Astrocyte (in vitro differentiated cells and primary cell): Measurements from ENCODE around the gene RASL10B. TPM values are rescaled to one million over a fixed set of nuclear protein-coding genes. Genes with fewer than 3 reads are reported as not detected.
"Not testable (repeated sequence)": the region's sequence is repeated elsewhere in the genome, so short reads cannot be mapped to it uniquely, and the experiment has no call there.

Source experiments
- DNase-seq: peaks from one replicate; pipeline ENCODE4 v3.0.0-alpha.2; 2010; ENCODE audit warnings: low read depth
- FAIRE-seq: peaks from 2 replicates; lab custom pipeline; 2011; peaks lifted over from hg19 to GRCh38; lab: Jason Lieb, UNC
- H2AFZ ChIP-seq: 2 replicates; pipeline ENCODE4 v1.6.0; 2012; ENCODE audit warnings: low read depth, low read length, inconsistent platforms
- H3K27ac ChIP-seq: 2 replicates; pipeline ENCODE4 v1.5.1; 2011; ENCODE audit warnings: low read depth, low read length, inconsistent platforms
- H3K27me3 ChIP-seq: 2 replicates; pipeline ENCODE4 v1.6.0; 2011; ENCODE audit warnings: low read length, inconsistent platforms; ENCODE audit not compliant: insufficient read depth
- H3K36me3 ChIP-seq: 2 replicates; pipeline ENCODE4 v1.5.1; 2011; ENCODE audit warnings: low read length, inconsistent platforms; ENCODE audit not compliant: insufficient read depth
- H3K4me1 ChIP-seq: 2 replicates; pipeline ENCODE4 v1.5.1; 2011; ENCODE audit warnings: low read length, inconsistent platforms; ENCODE audit not compliant: insufficient read depth
- H3K4me2 ChIP-seq: 2 replicates; pipeline ENCODE4 v1.6.0; 2012; ENCODE audit warnings: low read length, inconsistent platforms
- H3K4me3 ChIP-seq: 2 replicates; pipeline ENCODE4 v1.5.1; 2011; ENCODE audit warnings: low read depth, mild to moderate bottlenecking, low read length, inconsistent platforms; ENCODE audit not compliant: insufficient read depth
- H3K79me2 ChIP-seq: 2 replicates; pipeline ENCODE4 v1.6.0; 2012; ENCODE audit warnings: mild to moderate bottlenecking, low read length, inconsistent platforms; ENCODE audit not compliant: insufficient read depth
- H3K9ac ChIP-seq: 2 replicates; pipeline ENCODE4 v1.6.0; 2012; ENCODE audit warnings: mild to moderate bottlenecking, low read length, inconsistent platforms
- H3K9me3 ChIP-seq: 2 replicates; pipeline ENCODE4 v1.5.1; 2012; ENCODE audit warnings: low read depth, mild to moderate bottlenecking, low read length, inconsistent platforms; ENCODE audit not compliant: insufficient read depth
- H4K20me1 ChIP-seq: 2 replicates; pipeline ENCODE4 v1.6.0; 2012; ENCODE audit warnings: low read length, inconsistent platforms; ENCODE audit not compliant: insufficient read depth
- H3K27ac Mint-ChIP-seq: one replicate; pipeline ENCODE4 v1.8.0; 2021; ENCODE audit warnings: mild to moderate bottlenecking, mixed read lengths; ENCODE audit not compliant: unreplicated experiment
- H3K27me3 Mint-ChIP-seq: one replicate; pipeline ENCODE4 v1.8.0; 2021; ENCODE audit warnings: low read depth, mixed read lengths; ENCODE audit not compliant: unreplicated experiment
- H3K36me3 Mint-ChIP-seq: one replicate; pipeline ENCODE4 v1.8.0; 2021; ENCODE audit warnings: low read depth, mixed read lengths; ENCODE audit not compliant: unreplicated experiment
- H3K4me1 Mint-ChIP-seq: one replicate; pipeline ENCODE4 v1.8.0; 2021; ENCODE audit warnings: low read depth, mixed read lengths; ENCODE audit not compliant: unreplicated experiment
- H3K4me3 Mint-ChIP-seq: one replicate; pipeline ENCODE4 v1.8.0; 2021; ENCODE audit warnings: mild to moderate bottlenecking, moderate library complexity, mixed read lengths; ENCODE audit not compliant: unreplicated experiment
- H3K9me3 Mint-ChIP-seq: one replicate; pipeline ENCODE4 v1.8.0; 2021; ENCODE audit warnings: mild to moderate bottlenecking, mixed read lengths; ENCODE audit not compliant: unreplicated experiment
- EZH2 ChIP-seq: IDR thresholded peaks from 2 replicates; pipeline ENCODE4 v1.6.1; 2012; ENCODE audit warnings: mild to moderate bottlenecking, low read length, inconsistent platforms; ENCODE audit not compliant: insufficient read depth
- total RNA-seq: library from RNA; stranded (reverse); gene quantifications from 2 replicates; pipeline ENCODE4 v1.2.1, GENCODE V29; 2021
- TF ChIP-seq, protein P1 (sequence below): IDR thresholded peaks from 2 replicates; pipeline ENCODE4 v1.5.1; 2011; ENCODE audit warnings: low read depth, mild to moderate bottlenecking, inconsistent platforms, low read length, moderate library complexity; ENCODE audit not compliant: insufficient read depth

RASL10B gene
- total RNA-seq, 1 donor from 2014 or later: 21.7 TPM

DNA sequence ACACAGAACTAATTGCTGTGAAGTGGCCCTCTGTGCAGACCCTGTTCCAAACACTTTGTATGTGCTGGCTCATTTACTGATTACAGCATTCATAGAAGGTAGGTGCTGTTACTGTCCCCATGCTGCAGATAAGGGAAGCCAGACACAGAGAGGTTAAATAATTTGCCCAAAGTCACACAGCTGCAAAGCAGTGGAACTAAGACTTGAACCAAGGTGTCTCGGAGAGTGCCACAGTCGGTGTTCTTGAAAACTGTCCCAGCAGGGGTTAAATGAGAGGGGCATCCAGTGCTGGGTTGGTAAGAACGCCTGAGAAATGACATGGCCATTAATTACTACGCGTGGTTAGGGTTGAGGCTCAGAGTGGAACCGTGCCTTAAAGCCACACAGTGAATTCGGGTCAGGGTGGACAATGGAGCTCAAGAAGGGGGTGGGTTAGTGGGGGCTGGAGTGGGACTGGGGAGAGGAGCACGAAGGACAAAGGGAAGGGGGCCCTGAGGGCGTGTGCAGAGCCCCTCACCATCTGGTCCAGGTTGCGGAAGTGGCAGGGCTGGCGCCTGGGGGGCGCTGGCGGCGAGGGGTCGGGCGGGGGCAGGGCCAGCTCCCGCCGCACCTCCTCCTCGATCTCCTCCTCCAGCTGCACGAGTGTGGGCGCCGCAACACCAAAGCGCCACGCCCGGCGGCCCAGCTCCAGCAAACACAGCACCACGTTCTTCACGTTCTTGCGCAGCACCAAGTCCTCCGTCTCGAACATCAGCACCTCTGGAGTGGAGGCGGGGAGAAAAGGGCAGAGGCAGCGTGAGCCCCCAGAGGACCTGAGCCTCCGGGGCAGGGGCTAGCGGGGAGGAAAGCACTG, 18.3 kb downstream of the RASL10B start:
- DNase-seq: no peak
- Histone ChIP-seq H2AFZ (no peak overlapping the region), H3K4me2 (peak overlapping the region; percentile 64), H3K27ac (no peak overlapping the region), H3K79me2 (no peaks in the 10 kb centered on the region), H3K27me3 (peaks cover 14% of the 10 kb centered on the region), H3K9ac (no peak overlapping the region), H3K36me3 (no peaks in the 10 kb centered on the region), H4K20me1 (no peaks in the 10 kb centered on the region), H3K4me1 (peaks cover 6% of the 10 kb centered on the region), H3K9me3 (no peaks in the 10 kb centered on the region), H3K4me3 (no peak overlapping the region)
- H3K4me3 Mint-ChIP-seq: no peak overlapping the region
- H3K4me1 Mint-ChIP-seq: no peaks in the 10 kb centered on the region
- H3K9me3 Mint-ChIP-seq: no peaks in the 10 kb centered on the region
- no peak overlapping the region for H3K27ac Mint-ChIP-seq
- H3K27me3 Mint-ChIP-seq: peaks cover 44% of the 10 kb centered on the region
- FAIRE-seq: no peak
- TF ChIP-seq EZH2: peak; percentile 64
- TF ChIP-seq, protein P1, sequence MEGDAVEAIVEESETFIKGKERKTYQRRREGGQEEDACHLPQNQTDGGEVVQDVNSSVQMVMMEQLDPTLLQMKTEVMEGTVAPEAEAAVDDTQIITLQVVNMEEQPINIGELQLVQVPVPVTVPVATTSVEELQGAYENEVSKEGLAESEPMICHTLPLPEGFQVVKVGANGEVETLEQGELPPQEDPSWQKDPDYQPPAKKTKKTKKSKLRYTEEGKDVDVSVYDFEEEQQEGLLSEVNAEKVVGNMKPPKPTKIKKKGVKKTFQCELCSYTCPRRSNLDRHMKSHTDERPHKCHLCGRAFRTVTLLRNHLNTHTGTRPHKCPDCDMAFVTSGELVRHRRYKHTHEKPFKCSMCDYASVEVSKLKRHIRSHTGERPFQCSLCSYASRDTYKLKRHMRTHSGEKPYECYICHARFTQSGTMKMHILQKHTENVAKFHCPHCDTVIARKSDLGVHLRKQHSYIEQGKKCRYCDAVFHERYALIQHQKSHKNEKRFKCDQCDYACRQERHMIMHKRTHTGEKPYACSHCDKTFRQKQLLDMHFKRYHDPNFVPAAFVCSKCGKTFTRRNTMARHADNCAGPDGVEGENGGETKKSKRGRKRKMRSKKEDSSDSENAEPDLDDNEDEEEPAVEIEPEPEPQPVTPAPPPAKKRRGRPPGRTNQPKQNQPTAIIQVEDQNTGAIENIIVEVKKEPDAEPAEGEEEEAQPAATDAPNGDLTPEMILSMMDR: no peak
- H3K36me3 Mint-ChIP-seq: no peaks in the 10 kb centered on the region

DNA sequence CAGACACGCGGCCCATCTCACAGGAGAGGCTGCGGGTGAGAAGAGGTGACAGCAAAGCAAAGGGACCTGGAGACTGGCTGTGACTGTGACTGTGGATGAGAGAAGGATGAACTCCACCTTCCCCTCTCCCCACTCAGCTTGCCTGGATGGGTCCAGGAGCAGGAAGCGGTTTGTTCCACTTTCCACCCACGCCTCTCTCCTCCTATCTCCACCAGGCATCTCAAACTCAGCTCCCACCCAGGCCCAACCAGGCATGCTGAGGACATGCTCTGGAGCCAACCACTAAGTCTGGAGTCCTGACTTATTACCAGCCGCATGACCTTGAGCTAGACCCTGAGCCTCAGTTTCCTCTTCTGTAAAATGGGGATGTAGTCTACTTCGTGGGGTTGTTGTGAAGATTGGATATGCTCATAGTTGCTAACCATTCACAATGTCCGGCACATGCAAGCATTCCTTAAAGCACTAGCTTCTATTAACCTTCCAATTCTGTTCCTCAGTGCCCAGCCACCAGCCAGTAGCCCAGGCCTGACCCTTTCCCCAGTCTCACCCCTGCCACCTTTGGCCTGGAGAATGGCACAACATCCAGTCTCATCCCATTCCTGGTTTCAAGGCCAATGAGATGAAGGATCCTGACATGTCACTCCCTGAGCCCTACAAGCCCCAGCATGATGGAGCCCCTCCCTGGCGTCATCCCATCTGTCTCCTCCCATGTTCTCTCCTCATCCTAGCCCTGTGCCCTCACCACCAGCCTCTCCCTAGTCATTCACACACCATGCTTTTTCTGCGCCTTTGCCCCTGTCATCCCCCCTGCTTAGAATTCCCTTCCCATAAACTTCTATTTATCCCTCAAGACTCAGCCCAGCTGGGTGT, 19.3 kb downstream of the RASL10B start:
- no peaks in the 10 kb centered on the region for H4K20me1 ChIP-seq
- no peak overlapping the region for H2AFZ ChIP-seq
- H3K4me1 ChIP-seq: peaks cover 6% of the 10 kb centered on the region
- Mint-ChIP-seq H3K9me3 (no peaks in the 10 kb centered on the region), H3K4me1 (no peaks in the 10 kb centered on the region), H3K27me3 (peaks cover 44% of the 10 kb centered on the region), H3K4me3 (no peak overlapping the region), H3K36me3 (no peaks in the 10 kb centered on the region), H3K27ac (no peak overlapping the region)
- no peak overlapping the region for H3K9ac ChIP-seq
- H3K4me2 ChIP-seq: peak overlapping the region; percentile 64
- TF ChIP-seq, protein P1: no peak
- TF ChIP-seq EZH2: peak; percentile 30
- H3K4me3 ChIP-seq: no peak overlapping the region
- no peaks in the 10 kb centered on the region for H3K9me3 ChIP-seq
- H3K79me2 ChIP-seq: no peaks in the 10 kb centered on the region
- no peak overlapping the region for H3K27ac ChIP-seq
- FAIRE-seq: no peak
- no peak for DNase-seq
- no peaks in the 10 kb centered on the region for H3K36me3 ChIP-seq
- peaks cover 14% of the 10 kb centered on the region for H3K27me3 ChIP-seq

DNA sequence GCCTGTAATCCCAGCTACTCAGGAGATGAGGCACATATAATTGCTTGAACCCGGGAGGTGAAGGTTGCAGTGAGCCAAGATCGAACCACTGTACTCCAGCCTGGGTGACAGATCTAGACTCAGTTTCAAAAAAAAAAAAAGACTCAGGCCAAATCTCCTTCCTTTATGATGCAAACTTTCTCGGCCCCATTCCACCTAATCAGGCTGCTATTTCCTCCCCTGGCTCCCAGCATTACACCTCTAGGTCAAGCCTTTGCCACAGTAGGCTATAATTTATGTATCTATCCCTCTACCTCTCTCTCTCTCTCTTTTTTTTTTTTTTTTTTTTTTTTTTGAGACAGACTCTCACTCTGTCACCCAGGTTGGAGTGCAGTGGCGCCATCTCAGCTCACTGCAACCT, 20.1 kb downstream of the RASL10B start:
- not testable (repeated sequence) for H3K4me2 ChIP-seq, H3K27ac ChIP-seq, H4K20me1 ChIP-seq, H3K4me3 ChIP-seq, H3K9me3 ChIP-seq, H3K4me1 ChIP-seq, H3K4me3 Mint-ChIP-seq, H3K79me2 ChIP-seq, DNase-seq, H3K9me3 Mint-ChIP-seq, H3K36me3 ChIP-seq, H3K27ac Mint-ChIP-seq, H3K9ac ChIP-seq, FAIRE-seq, H2AFZ ChIP-seq, H3K4me1 Mint-ChIP-seq, H3K36me3 Mint-ChIP-seq
- H3K27me3 Mint-ChIP-seq: peaks cover 36% of the 10 kb centered on the region
- H3K27me3 ChIP-seq: peaks cover 14% of the 10 kb centered on the region
